HG02852 (cell line): Measurements from ENCODE around the gene EFNA5.

ENCODE experiments used
- ATAC-seq: cut with Tn5 transposase; IDR thresholded peaks from one replicate; pipeline ENCODE4 v1.9.1; 2021; ENCODE audit warnings: mild to moderate bottlenecking, moderate library complexity; ENCODE audit not compliant: unreplicated experiment

The EFNA5 gene

GRCh38 chr5:107549567-107549966, 121.2 kb downstream of the EFNA5 start:
- ATAC-seq, result no peak

- ATAC-seq, result no peak
These were observed 122.3 kb downstream of the EFNA5 start for GRCh38 chr5:107548477-107548876.

- no peak for ATAC-seq
These were observed 124.0 kb downstream of the EFNA5 start for GRCh38 chr5:107546719-107547118.

GRCh38 chr5:107545486-107545885, 125.3 kb downstream of the EFNA5 start:
- no peak for ATAC-seq

- no peak for ATAC-seq
These were observed 125.8 kb downstream of the EFNA5 start for GRCh38 chr5:107544967-107545366.

- no peak for ATAC-seq
These were observed 126.3 kb downstream of the EFNA5 start for GRCh38 chr5:107544476-107544875.

- no peak for ATAC-seq
These were observed 126.9 kb downstream of the EFNA5 start for GRCh38 chr5:107543868-107544267.

- no peak for ATAC-seq
These were observed 127.9 kb downstream of the EFNA5 start for GRCh38 chr5:107542831-107543231.

- ATAC-seq, result no peak
These were observed 128.3 kb downstream of the EFNA5 start for GRCh38 chr5:107542428-107542827.

- no peak for ATAC-seq
These were observed 129.3 kb downstream of the EFNA5 start for GRCh38 chr5:107541400-107541799.

- no peak for ATAC-seq
These were observed 130.9 kb downstream of the EFNA5 start for GRCh38 chr5:107539726-107540330.

GRCh38 chr5:107538805-107539445, 131.8 kb downstream of the EFNA5 start:
- no peak for ATAC-seq

- ATAC-seq, result no peak
These were observed 132.4 kb downstream of the EFNA5 start for GRCh38 chr5:107538331-107538730.

GRCh38 chr5:107535849-107536248, 134.9 kb downstream of the EFNA5 start:
- no peak for ATAC-seq

GRCh38 chr5:107533910-107534876, 136.5 kb downstream of the EFNA5 start:
- ATAC-seq, result no peak

GRCh38 chr5:107532916-107533315, 137.8 kb downstream of the EFNA5 start:
- ATAC-seq, result no peak

GRCh38 chr5:107532169-107532878, 138.4 kb downstream of the EFNA5 start:
- no peak for ATAC-seq

- ATAC-seq, result no peak
These were observed 139.4 kb downstream of the EFNA5 start for GRCh38 chr5:107531308-107531707.

GRCh38 chr5:107529618-107530017, 141.1 kb downstream of the EFNA5 start:
- no peak for ATAC-seq

- ATAC-seq, result no peak
These were observed 144.3 kb downstream of the EFNA5 start for GRCh38 chr5:107526270-107526937.

GRCh38 chr5:107524111-107524510, 146.6 kb downstream of the EFNA5 start:
- ATAC-seq, result no peak
